CD4-positive, alpha-beta T cell treated with Interleukin-4 for 4 hours (primary cell): ENCODE data around the gene FAXC.

Experiments used
- DNase-seq: peaks from one replicate; pipeline ENCODE4 v3.0.0-alpha.2; 2020

Gene FAXC

DNA sequence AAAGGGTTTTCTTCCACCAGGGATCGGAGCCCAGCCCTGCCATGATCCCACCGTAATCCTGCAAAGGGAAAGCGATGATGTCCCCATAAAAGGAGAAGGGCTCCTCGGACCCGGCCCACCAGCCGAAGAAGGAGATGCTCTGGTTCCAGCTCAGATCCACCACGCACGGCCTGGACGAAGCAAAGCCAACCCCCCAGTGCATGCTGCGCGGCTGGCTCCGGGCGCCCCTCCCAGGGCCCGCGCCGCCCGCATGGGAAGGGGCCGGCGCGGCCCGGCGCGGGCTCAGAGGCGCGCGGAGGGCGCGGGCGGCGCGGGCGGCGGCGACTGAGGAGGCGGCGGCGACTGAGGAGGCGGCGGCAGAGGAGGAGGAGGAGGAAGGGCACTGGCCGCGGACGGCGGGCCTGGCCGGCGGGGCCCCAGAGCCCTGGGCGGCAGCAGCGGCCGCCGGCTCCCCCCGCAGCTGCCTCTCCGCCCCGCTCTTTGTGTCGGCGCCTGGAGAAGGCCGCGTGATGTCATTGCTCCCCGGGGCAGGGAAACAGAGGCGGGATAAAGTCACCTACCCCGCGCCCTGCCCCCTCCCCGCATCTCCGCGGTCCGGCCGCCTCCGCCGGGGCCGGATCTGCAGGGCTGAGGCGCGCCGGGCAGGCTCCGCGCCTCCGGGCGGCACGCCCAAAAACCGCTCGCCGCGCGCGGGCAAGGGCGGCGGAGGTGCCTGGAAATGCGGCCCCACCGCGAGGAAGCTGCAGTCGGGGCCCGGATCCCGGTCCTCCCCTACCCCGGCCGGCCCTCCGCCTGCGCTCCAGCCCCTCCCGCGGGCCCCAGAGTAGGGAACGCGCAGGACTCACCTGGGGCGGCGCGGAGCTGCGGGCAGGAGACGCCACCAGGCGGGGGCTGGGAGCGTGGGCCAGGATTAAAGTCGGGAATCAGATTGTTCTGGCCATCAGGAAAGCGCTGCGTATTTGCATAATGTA lies at the start of gene FAXC:
FAXC (minus strand) TSS at position 504 of the 971 bp plus-strand sequence; CDS start at position 202, 302 bp downstream.
- DNase-seq = no peak

DNA sequence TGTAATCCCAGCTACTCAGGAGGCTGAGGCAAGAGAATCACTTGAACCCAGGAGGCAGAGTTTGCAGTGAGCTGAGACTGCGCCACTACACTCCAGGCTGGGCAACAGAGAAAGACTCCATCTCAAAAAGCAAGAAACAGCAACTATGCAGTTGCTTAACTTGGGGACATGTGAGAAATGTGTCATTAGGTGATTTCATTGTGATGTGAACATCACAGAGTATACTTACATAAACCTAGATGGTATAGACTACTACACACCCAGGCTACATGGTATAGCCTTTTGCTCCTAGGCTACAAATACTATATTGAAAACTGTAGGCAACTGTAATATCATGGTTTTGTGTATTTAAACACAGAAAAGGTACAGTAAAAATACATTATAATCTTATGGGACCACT lies 47.8 kb upstream of the FAXC start:
- no peak for DNase-seq

- peak; percentile 74 for DNase-seq
Observed at GRCh38 chr6:99393698-99394531, 44.4 kb upstream of the FAXC start, which contains the start of gene COQ3. TSS of gene COQ3 (minus strand) at chr6:99394195. CDS start at chr6:99394179, 16 bp downstream.

DNA sequence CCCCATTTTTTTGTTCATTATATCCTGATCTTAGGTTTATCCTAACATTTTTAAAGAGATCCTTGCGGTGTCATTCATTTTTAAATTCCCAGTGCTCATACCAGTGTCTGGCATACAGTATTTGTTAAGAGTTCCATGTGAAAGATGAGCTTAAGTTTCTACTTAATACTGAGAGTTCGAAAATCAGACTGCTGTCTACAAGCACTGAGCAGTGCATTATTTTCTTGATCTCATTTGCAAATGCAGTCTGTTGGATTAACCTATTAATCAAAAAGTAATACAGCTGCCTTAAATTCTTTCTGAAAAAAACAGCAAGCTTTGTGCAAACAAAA lies 43.9 kb upstream of the FAXC start:
- no peak for DNase-seq

GRCh38 chr6:99390896-99391295 lies 41.4 kb upstream of the FAXC start:
- no peak for DNase-seq

GRCh38 chr6:99384507-99384906 lies 35.0 kb upstream of the FAXC start:
- no peak for DNase-seq

- no peak for DNase-seq
Observed at GRCh38 chr6:99378636-99379035, 29.2 kb upstream of the FAXC start.

GRCh38 chr6:99369533-99369932 lies 20.1 kb upstream of the FAXC start:
- DNase-seq = no peak

DNA sequence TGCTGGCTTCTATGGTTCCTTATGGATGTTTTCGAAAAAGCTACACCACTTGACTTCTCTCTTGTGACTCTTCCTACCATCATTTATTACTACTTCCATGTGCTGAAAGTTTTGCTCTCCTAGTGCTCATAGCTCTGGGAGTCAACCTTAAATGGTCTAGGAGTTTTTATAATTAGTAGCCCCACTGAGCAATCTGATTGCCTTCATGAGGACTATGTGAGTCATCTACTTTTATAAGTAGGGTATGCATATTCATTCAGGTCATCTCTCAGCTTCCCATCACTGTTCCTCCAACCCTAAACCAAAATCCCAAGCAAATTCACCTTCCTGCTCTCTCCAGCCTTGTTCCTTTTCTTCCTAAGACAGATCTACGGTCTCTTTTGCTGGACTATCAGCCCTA lies 17.4 kb upstream of the FAXC start:
- DNase-seq = no peak

GRCh38 chr6:99364026-99364425 lies 14.6 kb upstream of the FAXC start:
- no peak for DNase-seq

DNA sequence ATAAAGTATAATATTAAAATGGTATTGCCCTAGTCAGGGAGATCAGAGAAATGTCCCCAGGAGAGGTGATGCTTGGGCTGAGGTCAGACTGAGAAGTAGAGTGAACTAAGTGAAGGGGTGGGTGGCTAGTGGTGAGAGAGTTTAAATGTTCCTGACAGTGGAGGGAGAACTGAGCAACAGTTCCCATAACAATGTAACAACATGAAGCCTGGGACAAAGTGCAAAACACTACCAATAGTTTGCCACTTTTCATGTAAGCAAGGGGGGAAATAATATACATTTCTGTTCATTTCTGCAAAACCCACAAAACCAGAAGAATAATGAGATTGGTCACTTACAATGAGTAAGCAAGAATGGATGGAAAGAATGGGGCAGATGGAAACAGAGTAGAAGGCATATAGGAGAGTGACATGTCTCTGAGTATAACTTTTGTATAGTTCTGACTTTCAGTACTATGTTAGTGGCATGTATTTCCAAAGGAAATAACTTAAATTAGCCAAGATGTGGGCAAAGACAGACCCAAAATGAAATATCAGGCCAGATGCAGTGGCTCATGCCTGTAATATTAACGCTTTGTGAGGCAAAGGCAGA lies 13.3 kb upstream of the FAXC start:
- DNase-seq = no peak

GRCh38 chr6:99359800-99360199 lies 10.3 kb upstream of the FAXC start:
- DNase-seq = no peak

- no peak for DNase-seq
Observed at GRCh38 chr6:99356641-99357040, 7.2 kb upstream of the FAXC start.

GRCh38 chr6:99354983-99355382 lies 5.5 kb upstream of the FAXC start:
- DNase-seq = no peak

DNA sequence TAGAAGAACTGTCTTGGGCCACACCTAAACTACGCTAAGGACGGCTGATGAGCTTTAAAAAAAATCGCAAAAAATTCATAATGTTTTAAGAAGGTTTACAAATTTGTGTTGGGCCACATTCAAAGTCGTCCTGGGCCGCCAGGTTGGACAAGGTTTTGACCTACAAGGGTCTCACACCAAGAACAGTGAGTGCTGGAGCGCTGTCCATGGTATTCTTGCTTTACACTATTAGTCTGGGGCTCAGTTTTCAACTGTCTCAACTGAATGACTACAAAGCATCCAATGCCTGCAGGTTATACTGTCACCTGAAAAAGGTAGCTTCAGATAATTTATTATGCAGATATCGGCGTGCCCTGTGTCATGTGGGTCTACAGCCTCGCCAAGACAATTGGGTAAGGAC lies 3.7 kb upstream of the FAXC start:
- DNase-seq = no peak

- no peak for DNase-seq
Observed at GRCh38 chr6:99350573-99350972, 1.1 kb upstream of the FAXC start.

GRCh38 chr6:99348288-99349170 lies 945 bp downstream of the FAXC start:
- no peak for DNase-seq

DNA sequence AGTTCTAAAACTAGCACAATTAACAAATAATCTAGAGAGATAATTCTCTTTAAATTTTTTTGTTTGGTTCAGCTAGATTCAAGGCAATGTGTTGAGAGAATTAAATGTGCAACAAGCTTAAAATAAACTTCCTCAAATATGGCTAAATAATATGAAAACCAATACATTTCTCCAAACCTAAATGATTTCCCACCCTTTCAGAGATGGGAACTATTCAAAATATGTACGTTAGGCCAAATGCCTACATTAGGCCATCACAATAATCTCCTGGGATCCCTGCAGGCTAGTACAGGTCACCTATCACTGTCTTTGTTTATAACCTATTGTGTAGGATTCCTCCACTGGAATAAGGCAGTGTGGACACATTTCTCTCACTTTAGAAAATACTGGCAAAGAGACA lies 1.7 kb downstream of the FAXC start:
- no peak for DNase-seq

DNA sequence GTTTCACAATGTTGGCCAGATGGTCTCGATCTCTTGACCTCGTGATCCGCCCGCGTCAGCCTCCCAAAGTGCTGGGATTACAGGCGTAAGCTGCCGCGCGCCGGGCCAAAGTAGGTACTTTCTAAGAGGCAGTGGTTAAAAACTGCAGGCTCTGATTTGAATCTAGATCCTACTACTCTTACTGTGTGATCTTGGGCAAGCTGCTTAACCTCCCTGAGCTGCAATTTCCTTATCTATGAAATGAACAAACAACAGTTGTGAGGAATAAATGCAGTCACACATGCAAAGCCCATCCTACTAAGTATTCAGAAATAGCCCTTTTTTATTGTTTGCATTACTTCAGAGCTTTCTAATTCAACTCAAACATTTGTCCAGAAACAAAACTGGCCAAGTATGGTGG lies 2.9 kb downstream of the FAXC start:
- DNase-seq = no peak

GRCh38 chr6:99345164-99345563 lies 4.3 kb downstream of the FAXC start:
- DNase-seq = no peak

GRCh38 chr6:99344289-99344688 lies 5.2 kb downstream of the FAXC start:
- no peak for DNase-seq

DNA sequence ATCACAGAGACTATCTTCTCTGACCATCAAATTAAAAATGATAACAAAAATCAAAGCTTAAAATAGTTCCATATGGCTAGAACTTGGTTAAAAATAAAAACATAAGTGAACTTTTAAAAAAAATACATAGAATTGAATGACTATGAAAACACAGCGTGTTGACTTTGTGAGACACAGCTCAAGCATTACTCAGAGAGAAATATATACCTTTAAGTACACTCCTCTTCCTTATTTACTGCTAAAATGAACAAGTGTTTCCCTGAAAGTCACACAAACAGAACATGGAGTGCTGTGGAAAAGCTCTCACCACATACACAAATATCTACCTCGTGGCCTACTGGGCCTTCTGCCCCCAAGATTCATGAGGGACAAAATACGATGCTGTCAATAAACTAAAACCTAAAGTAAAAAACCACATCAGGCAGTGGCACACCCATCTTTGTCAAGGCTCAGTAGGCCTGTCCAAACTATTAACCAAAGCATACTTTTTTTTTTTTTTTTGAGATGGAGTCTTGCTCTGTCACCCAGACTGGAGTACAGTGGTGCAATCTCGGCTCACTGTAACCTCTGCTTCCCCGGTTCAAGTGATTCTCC lies 7.5 kb downstream of the FAXC start:
- DNase-seq = no peak
